ENCODE data around the gene FCGR3B. TPM values are rescaled to one million over a fixed set of nuclear protein-coding genes. Genes with fewer than 3 reads are reported as not detected.
"Not testable (repeated sequence)": the region's sequence is repeated elsewhere in the genome, so short reads cannot be mapped to it uniquely, and the experiment has no call there.

Gene FCGR3B
- total RNA-seq, 1 donor from 2014 or later = not detected

DNA sequence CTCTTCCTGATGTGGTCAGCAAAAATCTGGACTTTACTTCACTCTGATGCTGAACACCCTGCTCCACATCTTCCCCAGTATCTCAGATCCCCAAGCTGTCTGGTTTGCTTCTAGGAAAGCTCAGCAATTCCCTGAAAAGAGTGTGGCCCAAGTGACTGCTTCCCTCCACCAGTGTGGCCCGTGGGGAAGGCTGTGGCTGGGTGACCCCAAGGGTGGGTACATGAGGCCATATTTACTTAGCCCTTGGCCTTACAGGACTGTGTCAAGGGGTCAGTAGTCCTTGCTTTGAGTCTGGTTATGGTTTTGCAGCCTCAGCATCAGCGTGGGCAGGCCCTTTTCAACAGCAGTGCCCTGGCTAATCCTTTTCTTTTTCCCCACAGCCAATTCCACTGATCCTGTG is 35.8 kb downstream of the FCGR3B start:
- not testable (repeated sequence) for H3K9me3 ChIP-seq (ENCODE audit: insufficient read depth, low read depth, low read length); H3K9me3 Mint-ChIP-seq (ENCODE audit: unreplicated experiment); H3K36me3 ChIP-seq (ENCODE audit: insufficient read depth, low read length); H3K79me2 ChIP-seq (ENCODE audit: insufficient read depth, low read length); H3K27me3 Mint-ChIP-seq (ENCODE audit: low read depth, unreplicated experiment); H3K4me2 ChIP-seq (ENCODE audit: low read length); H3K4me3 Mint-ChIP-seq (ENCODE audit: unreplicated experiment); H4K20me1 ChIP-seq (ENCODE audit: insufficient read depth, low read length); DNase-seq (ENCODE audit: low read depth); H3K4me1 Mint-ChIP-seq (ENCODE audit: low read depth, unreplicated experiment); H3K27ac ChIP-seq (ENCODE audit: low read depth, low read length); H2AFZ ChIP-seq (ENCODE audit: low read depth, low read length); H3K4me1 ChIP-seq (ENCODE audit: insufficient read depth, low read length); H3K4me3 ChIP-seq (ENCODE audit: insufficient read depth, low read depth, low read length); H3K27me3 ChIP-seq (ENCODE audit: insufficient read depth, low read length); FAIRE-seq; H3K27ac Mint-ChIP-seq (ENCODE audit: unreplicated experiment); H3K36me3 Mint-ChIP-seq (ENCODE audit: low read depth, unreplicated experiment); H3K9ac ChIP-seq (ENCODE audit: low read length)

DNA sequence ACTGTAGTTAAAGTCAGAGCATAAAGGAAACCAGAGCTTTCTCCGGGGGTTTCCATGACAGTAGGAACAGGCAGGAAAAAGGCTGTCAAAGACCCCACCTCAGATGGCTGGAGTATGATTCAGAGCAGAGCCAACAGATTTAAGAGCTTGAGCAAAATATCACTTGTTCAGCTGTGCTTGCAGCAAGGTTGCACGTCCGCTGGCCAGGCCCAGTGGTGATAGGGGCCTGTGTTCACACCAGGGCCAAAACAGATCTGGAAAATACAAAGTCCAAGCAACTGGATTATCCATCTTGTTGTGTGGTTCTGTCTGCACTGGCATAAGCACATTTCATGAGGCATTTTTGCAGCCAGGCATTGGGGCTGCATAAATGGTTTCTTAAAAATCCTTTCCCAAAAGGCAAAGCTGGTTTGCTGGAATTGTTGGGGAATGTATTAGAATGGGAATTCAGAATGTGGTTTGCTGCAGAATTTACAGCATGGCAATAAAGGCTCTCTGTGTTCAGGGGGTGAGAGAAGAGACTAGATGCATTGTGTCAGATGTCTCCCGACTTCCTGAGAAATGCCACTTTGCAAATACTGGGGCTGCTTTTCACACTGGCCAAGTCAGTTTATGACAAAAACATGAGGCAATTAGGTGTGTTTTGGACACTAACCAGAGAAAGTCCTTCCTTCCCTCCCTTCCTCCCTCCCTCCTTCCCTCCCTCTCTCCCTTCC is 36.5 kb downstream of the FCGR3B start:
- FAIRE-seq; H3K27me3 ChIP-seq (ENCODE audit: insufficient read depth, low read length); H3K4me3 ChIP-seq (ENCODE audit: insufficient read depth, low read depth, low read length); H3K36me3 Mint-ChIP-seq (ENCODE audit: low read depth, unreplicated experiment); H3K27ac ChIP-seq (ENCODE audit: low read depth, low read length); H3K9ac ChIP-seq (ENCODE audit: low read length); H3K9me3 Mint-ChIP-seq (ENCODE audit: unreplicated experiment); H3K27me3 Mint-ChIP-seq (ENCODE audit: low read depth, unreplicated experiment); H3K4me1 Mint-ChIP-seq (ENCODE audit: low read depth, unreplicated experiment); H3K9me3 ChIP-seq (ENCODE audit: insufficient read depth, low read depth, low read length); H3K79me2 ChIP-seq (ENCODE audit: insufficient read depth, low read length); H3K4me2 ChIP-seq (ENCODE audit: low read length); H3K36me3 ChIP-seq (ENCODE audit: insufficient read depth, low read length); H3K27ac Mint-ChIP-seq (ENCODE audit: unreplicated experiment); DNase-seq (ENCODE audit: low read depth); H4K20me1 ChIP-seq (ENCODE audit: insufficient read depth, low read length); H2AFZ ChIP-seq (ENCODE audit: low read depth, low read length); H3K4me3 Mint-ChIP-seq (ENCODE audit: unreplicated experiment); H3K4me1 ChIP-seq (ENCODE audit: insufficient read depth, low read length): not testable (repeated sequence)

GRCh38 chr1:161593092-161593755 is 37.8 kb downstream of the FCGR3B start:
- not testable (repeated sequence) for H3K36me3 ChIP-seq (ENCODE audit: insufficient read depth, low read length); H3K79me2 ChIP-seq (ENCODE audit: insufficient read depth, low read length); H3K4me3 ChIP-seq (ENCODE audit: insufficient read depth, low read depth, low read length); H3K4me3 Mint-ChIP-seq (ENCODE audit: unreplicated experiment); H2AFZ ChIP-seq (ENCODE audit: low read depth, low read length); H3K4me1 ChIP-seq (ENCODE audit: insufficient read depth, low read length); H3K27me3 Mint-ChIP-seq (ENCODE audit: low read depth, unreplicated experiment); H3K9me3 Mint-ChIP-seq (ENCODE audit: unreplicated experiment); H3K36me3 Mint-ChIP-seq (ENCODE audit: low read depth, unreplicated experiment); H4K20me1 ChIP-seq (ENCODE audit: insufficient read depth, low read length); FAIRE-seq; H3K27ac Mint-ChIP-seq (ENCODE audit: unreplicated experiment); H3K9ac ChIP-seq (ENCODE audit: low read length); H3K9me3 ChIP-seq (ENCODE audit: insufficient read depth, low read depth, low read length); H3K27ac ChIP-seq (ENCODE audit: low read depth, low read length); DNase-seq (ENCODE audit: low read depth); H3K27me3 ChIP-seq (ENCODE audit: insufficient read depth, low read length); H3K4me1 Mint-ChIP-seq (ENCODE audit: low read depth, unreplicated experiment); H3K4me2 ChIP-seq (ENCODE audit: low read length)

- not testable (repeated sequence) for H3K4me3 ChIP-seq (ENCODE audit: insufficient read depth, low read depth, low read length); H3K27me3 ChIP-seq (ENCODE audit: insufficient read depth, low read length); H3K9me3 Mint-ChIP-seq (ENCODE audit: unreplicated experiment); H3K27ac ChIP-seq (ENCODE audit: low read depth, low read length); H3K27me3 Mint-ChIP-seq (ENCODE audit: low read depth, unreplicated experiment); DNase-seq (ENCODE audit: low read depth); H3K4me1 ChIP-seq (ENCODE audit: insufficient read depth, low read length); H3K9me3 ChIP-seq (ENCODE audit: insufficient read depth, low read depth, low read length); H3K36me3 Mint-ChIP-seq (ENCODE audit: low read depth, unreplicated experiment); H3K36me3 ChIP-seq (ENCODE audit: insufficient read depth, low read length); H4K20me1 ChIP-seq (ENCODE audit: insufficient read depth, low read length); H3K4me1 Mint-ChIP-seq (ENCODE audit: low read depth, unreplicated experiment); H3K4me2 ChIP-seq (ENCODE audit: low read length); H3K9ac ChIP-seq (ENCODE audit: low read length); H3K79me2 ChIP-seq (ENCODE audit: insufficient read depth, low read length); FAIRE-seq; H3K4me3 Mint-ChIP-seq (ENCODE audit: unreplicated experiment); H3K27ac Mint-ChIP-seq (ENCODE audit: unreplicated experiment); H2AFZ ChIP-seq (ENCODE audit: low read depth, low read length)
These were observed 38.4 kb downstream of the FCGR3B start for GRCh38 chr1:161592586-161592985.

- H3K27me3 Mint-ChIP-seq (ENCODE audit: low read depth, unreplicated experiment); H3K4me3 ChIP-seq (ENCODE audit: insufficient read depth, low read depth, low read length); H3K4me3 Mint-ChIP-seq (ENCODE audit: unreplicated experiment); H4K20me1 ChIP-seq (ENCODE audit: insufficient read depth, low read length); H3K27me3 ChIP-seq (ENCODE audit: insufficient read depth, low read length); H3K36me3 ChIP-seq (ENCODE audit: insufficient read depth, low read length); FAIRE-seq; H3K4me2 ChIP-seq (ENCODE audit: low read length); H3K27ac ChIP-seq (ENCODE audit: low read depth, low read length); H2AFZ ChIP-seq (ENCODE audit: low read depth, low read length); DNase-seq (ENCODE audit: low read depth); H3K4me1 ChIP-seq (ENCODE audit: insufficient read depth, low read length); H3K36me3 Mint-ChIP-seq (ENCODE audit: low read depth, unreplicated experiment); H3K79me2 ChIP-seq (ENCODE audit: insufficient read depth, low read length); H3K9ac ChIP-seq (ENCODE audit: low read length); H3K9me3 Mint-ChIP-seq (ENCODE audit: unreplicated experiment); H3K9me3 ChIP-seq (ENCODE audit: insufficient read depth, low read depth, low read length); H3K4me1 Mint-ChIP-seq (ENCODE audit: low read depth, unreplicated experiment); H3K27ac Mint-ChIP-seq (ENCODE audit: unreplicated experiment): not testable (repeated sequence)
These were observed 41.1 kb downstream of the FCGR3B start for GRCh38 chr1:161589920-161590319.

GRCh38 chr1:161589365-161589764 is 41.6 kb downstream of the FCGR3B start:
- not testable (repeated sequence) for H3K27me3 Mint-ChIP-seq (ENCODE audit: low read depth, unreplicated experiment); H3K4me1 Mint-ChIP-seq (ENCODE audit: low read depth, unreplicated experiment); DNase-seq (ENCODE audit: low read depth); H3K36me3 Mint-ChIP-seq (ENCODE audit: low read depth, unreplicated experiment); H4K20me1 ChIP-seq (ENCODE audit: insufficient read depth, low read length); H3K27me3 ChIP-seq (ENCODE audit: insufficient read depth, low read length); H2AFZ ChIP-seq (ENCODE audit: low read depth, low read length); H3K27ac Mint-ChIP-seq (ENCODE audit: unreplicated experiment); H3K79me2 ChIP-seq (ENCODE audit: insufficient read depth, low read length); H3K9ac ChIP-seq (ENCODE audit: low read length); H3K4me3 ChIP-seq (ENCODE audit: insufficient read depth, low read depth, low read length); H3K4me3 Mint-ChIP-seq (ENCODE audit: unreplicated experiment); H3K36me3 ChIP-seq (ENCODE audit: insufficient read depth, low read length); FAIRE-seq; H3K4me1 ChIP-seq (ENCODE audit: insufficient read depth, low read length); H3K27ac ChIP-seq (ENCODE audit: low read depth, low read length); H3K9me3 ChIP-seq (ENCODE audit: insufficient read depth, low read depth, low read length); H3K9me3 Mint-ChIP-seq (ENCODE audit: unreplicated experiment); H3K4me2 ChIP-seq (ENCODE audit: low read length)
